ENCODE measurements around the gene ANKRD24. TPM values are rescaled to one million over a fixed set of nuclear protein-coding genes. Genes with fewer than 3 reads are reported as not detected.
A peak's percentile ranks its signal among the peaks of the same experiment; 100 is the strongest.

The ANKRD24 gene
- total and polyA plus RNA-seq, 9 donors: 0.45 to 1.3 (median 1.2) TPM

DNA sequence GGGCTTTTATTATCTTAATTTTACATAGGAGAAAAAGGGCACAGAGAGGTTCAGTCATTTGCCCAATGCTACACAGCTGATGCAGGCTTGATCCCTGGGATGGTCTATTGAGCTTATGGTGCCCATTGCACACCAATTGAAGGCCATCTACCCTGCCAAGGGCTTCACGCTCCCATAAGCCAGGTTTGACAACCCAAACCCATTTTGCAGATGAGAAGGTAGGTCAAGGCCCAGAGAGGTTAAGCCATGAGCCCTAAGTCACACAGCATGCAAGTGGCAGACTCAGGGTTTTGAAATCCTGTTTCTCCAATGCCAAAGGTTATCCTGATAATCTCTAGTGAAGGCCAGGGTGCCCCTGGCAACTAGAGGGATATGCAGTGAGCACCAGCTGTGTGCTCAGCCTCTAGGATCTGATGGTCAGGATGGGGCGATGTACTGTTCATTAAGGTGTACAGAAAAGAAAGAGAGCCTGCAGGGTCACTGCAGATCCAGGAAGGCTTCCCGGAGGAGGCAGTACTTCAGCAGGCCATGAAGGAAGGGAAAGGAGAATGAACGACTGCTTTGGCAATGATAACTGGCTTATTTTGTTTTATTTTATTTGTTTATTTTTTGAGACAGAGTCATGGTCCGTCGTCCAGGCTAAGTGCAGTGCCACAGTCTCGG lies 20.9 kb upstream of the ANKRD24 start:
- no peaks in the 10 kb centered on the region for H3K9me3 ChIP-seq
- intact Hi-C loops (cut with DNase I): no loop called here
- no peak for TF ChIP-seq POLR2A (IDR thresholded peaks at IDR 0.05)
- no peak for TF ChIP-seq EP300 (IDR thresholded peaks at IDR 0.05)
- TF ChIP-seq, protein P1, sequence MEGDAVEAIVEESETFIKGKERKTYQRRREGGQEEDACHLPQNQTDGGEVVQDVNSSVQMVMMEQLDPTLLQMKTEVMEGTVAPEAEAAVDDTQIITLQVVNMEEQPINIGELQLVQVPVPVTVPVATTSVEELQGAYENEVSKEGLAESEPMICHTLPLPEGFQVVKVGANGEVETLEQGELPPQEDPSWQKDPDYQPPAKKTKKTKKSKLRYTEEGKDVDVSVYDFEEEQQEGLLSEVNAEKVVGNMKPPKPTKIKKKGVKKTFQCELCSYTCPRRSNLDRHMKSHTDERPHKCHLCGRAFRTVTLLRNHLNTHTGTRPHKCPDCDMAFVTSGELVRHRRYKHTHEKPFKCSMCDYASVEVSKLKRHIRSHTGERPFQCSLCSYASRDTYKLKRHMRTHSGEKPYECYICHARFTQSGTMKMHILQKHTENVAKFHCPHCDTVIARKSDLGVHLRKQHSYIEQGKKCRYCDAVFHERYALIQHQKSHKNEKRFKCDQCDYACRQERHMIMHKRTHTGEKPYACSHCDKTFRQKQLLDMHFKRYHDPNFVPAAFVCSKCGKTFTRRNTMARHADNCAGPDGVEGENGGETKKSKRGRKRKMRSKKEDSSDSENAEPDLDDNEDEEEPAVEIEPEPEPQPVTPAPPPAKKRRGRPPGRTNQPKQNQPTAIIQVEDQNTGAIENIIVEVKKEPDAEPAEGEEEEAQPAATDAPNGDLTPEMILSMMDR (IDR thresholded peaks at IDR 0.05): no peak
- DNase-seq: no peak
- H3K27me3 ChIP-seq: no peaks in the 10 kb centered on the region
- no peaks in the 10 kb centered on the region for H3K4me1 ChIP-seq (ENCODE audit: insufficient read depth)
- no peaks in the 10 kb centered on the region for H3K36me3 ChIP-seq
- 55 to 72% (median 62%) methylated on average over 7 of the region's 7 CpGs for WGBS, 3 donors
- no peak overlapping the region for H3K4me3 ChIP-seq
- H3K27ac ChIP-seq: no peak overlapping the region

DNA sequence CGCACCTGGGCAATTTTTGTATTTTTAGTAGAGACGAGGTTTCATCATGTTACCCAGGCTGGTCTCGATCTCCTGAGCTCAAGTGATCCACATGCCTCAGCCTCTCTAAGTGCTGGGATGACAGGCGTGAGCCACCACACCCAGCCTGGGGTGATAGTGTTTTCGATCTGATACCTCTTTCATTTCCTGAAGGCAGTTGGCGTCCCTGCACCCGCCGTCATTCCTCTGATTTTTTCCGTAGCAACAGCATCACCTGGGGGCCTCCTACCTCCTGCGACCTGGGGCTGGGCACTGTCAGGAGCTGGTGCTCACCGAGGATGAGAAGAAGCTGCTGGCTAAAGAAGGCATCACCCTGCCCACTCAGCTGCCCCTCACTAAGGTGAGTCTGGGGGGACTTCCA lies 18.2 kb upstream of the ANKRD24 start:
- no peaks in the 10 kb centered on the region for H3K9me3 ChIP-seq
- H3K4me1 ChIP-seq (ENCODE audit: insufficient read depth): no peaks in the 10 kb centered on the region
- no peak overlapping the region for H3K4me3 ChIP-seq
- intact Hi-C loops (cut with DNase I): no loop called here
- TF ChIP-seq, protein P1 (IDR thresholded peaks at IDR 0.05): no peak
- TF ChIP-seq EP300 (IDR thresholded peaks at IDR 0.05) (no peak), POLR2A (IDR thresholded peaks at IDR 0.05) (no peak)
- no peak overlapping the region for H3K27ac ChIP-seq
- H3K36me3 ChIP-seq: no peaks in the 10 kb centered on the region
- 53 to 58% (median 56%) methylated on average over 11 of the region's 11 CpGs for WGBS, 3 donors
- no peaks in the 10 kb centered on the region for H3K27me3 ChIP-seq
- DNase-seq: no peak

GRCh38 chr19:4171676-4172075 lies 10.8 kb upstream of the ANKRD24 start:
- Histone ChIP-seq H3K27ac (no peak overlapping the region), H3K9me3 (no peaks in the 10 kb centered on the region), H3K36me3 (no peaks in the 10 kb centered on the region), H3K4me3 (no peak overlapping the region), H3K4me1 (ENCODE audit: insufficient read depth) (no peaks in the 10 kb centered on the region), H3K27me3 (no peaks in the 10 kb centered on the region)
- TF ChIP-seq EP300 (IDR thresholded peaks at IDR 0.05): no peak
- TF ChIP-seq, protein P1 (IDR thresholded peaks at IDR 0.05): no peak
- no peak for TF ChIP-seq POLR2A (IDR thresholded peaks at IDR 0.05)
- 45 to 61% (median 53%) methylated on average over 22 of the region's 22 CpGs for WGBS, 3 donors
- intact Hi-C loops (cut with DNase I): no loop called here
- no peak for DNase-seq

- 1 to 3% (median 2%) methylated on average over 41 to 45 of the region's 45 CpGs for WGBS, 3 donors
- Histone ChIP-seq H3K4me1 (ENCODE audit: insufficient read depth) (no peaks in the 10 kb centered on the region), H3K27me3 (no peaks in the 10 kb centered on the region), H3K9me3 (no peaks in the 10 kb centered on the region), H3K27ac (no peak overlapping the region), H3K4me3 (no peak overlapping the region), H3K36me3 (no peaks in the 10 kb centered on the region)
- intact Hi-C loops (cut with DNase I): no loop called here
- peak; percentile 50 to 82 (median 74) for DNase-seq
- TF ChIP-seq, protein P1 (IDR thresholded peaks at IDR 0.05): no peak
- no peak for TF ChIP-seq EP300 (IDR thresholded peaks at IDR 0.05)
These were observed 9.5 kb upstream of the ANKRD24 start for GRCh38 chr19:4172861-4173473.

Measured in ovary (tissue), 9 donors.